Right kidney (tissue), 1 donor: ENCODE data around the gene SWT1.
"Not testable (repeated sequence)": the region's sequence is repeated elsewhere in the genome, so short reads cannot be mapped to it uniquely, and the experiment has no call there.

Source experiments
- DNase-seq: peaks from one replicate; pipeline ENCODE4 v3.0.0-alpha.2; 2016

SWT1 gene

DNA sequence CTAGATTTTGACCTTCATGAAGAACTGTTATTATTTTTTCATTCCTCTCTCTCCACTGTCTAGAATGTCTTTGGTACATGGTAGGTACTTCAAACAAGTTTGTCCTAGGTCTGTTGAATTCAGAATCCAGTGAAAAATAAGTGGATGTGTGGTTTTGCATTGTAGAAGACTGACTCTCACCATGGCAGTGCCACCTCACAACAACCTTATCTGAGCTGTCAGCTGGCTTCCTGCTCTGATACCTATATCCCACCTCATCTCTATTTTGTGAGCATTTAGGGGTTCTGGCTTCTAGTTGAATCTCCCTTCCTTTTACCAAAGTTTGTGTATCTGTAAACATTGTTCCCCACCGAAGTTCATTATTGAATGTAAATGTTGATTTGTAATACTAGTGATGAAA lies 9.1 kb downstream of the SWT1 start:
- no peak for DNase-seq

DNA sequence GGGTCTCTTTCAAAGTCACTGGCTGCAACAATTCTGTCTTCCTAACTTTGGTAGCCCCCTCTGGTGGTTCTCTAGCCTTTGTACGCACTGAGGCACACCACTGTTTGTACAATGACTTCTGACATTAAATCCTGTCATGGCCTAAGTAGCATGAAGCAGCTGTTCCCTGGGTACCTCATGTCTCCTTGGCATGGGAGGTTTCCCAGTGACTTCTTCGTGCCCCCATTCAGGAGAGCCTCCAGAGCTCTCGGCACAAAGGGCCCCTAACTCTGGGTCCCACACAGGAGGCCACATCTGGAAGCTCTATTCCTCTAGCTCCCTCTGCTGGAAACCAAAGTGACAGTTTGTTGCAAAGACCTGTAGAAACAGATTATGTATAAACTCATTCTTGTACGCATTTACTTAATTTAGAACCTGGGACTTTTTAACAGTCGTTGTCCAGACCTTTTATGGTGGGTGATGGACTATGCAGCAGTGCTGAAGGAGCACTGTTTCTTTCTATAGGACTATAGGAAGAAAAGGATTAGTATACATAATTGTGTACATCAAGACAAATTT lies 13.4 kb downstream of the SWT1 start:
- peak; percentile 74 for DNase-seq

DNA sequence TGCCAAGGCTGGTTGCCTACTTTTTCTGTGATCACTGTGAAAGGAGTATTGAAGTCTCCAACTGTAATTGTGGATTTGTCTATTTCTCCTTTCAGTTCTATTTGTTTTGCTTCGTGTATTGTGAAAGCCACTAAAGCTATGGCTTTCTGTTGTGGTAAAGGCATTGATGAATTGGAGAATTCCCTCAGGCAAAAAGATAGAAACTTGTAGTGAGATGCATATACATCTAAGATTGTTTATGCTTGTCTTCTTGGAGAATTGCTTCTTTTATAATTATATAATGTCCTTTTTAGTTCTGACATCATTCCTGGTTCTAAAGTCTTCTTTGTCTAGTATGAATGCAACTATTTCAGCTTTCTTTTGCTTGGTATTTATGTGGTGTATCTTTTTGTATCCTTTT lies 36.8 kb downstream of the SWT1 start:
- DNase-seq = no peak

DNA sequence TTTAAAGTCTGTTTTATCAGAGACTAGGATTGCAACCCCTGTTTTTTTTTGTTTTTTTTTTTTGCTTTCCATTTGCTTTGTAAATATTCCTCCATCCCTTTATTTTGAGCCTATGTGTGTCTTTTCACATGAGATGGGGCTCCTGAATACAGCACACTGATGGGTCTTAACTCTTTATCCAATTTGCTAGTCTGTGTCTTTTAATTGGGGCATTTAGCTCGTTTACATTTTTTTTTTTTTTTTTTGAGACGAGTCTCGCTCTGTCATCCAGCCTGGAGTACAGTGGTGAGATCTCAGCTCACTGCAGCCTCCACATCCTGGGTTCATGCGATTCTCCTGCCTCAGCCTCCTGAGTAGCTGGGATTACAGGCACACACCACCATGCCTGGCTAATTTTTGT lies 41.7 kb downstream of the SWT1 start:
- not testable (repeated sequence) for DNase-seq

GRCh38 chr1:185200889-185201288 lies 43.9 kb downstream of the SWT1 start:
- DNase-seq = no peak

DNA sequence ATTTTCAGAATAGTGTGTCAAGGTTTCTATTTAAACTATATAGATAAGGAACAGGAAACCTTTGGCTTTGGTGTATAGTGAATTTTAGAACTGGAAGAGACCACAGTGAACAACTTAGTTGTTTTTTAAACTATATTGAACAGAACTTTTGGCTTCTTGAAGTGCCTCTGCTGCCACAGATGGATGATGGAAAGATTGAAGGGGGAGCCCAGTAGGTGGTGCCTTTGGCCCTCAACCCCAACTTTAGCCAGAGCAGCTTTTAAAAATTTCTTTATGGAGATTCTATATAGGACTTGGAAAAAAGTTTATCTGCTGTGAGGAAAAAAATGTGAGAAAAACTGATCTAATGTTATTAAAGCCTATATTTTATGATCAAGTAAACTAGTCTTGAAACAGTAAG lies 50.2 kb downstream of the SWT1 start:
- no peak for DNase-seq

DNA sequence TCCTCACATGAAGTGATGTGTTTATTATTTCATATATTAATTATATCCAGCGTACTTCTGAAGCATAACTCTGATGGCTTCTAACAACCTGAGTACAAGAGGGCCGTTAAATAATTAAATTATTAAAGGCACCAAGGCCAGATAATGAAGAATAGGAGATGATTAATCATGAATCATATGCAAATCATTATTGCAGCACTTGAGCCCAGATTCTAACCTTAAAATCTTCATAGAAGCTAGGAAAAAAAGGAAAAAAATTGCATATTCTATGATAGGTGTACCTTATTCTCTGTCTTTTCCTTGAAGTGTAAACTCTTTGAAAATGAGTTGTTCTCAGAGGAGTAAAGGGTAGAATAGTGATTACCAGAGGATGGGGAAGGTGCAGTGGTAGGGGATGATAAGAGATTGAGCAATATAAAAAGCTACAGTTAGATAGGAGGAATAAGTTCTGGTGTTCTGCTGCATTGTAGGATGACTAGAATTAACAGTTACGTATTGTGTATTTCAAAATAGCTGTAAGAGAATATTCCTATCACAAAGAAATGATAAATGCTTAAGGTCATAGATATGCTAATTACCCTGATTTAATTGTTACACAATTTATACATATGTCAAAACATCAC lies 51.1 kb downstream of the SWT1 start:
- DNase-seq = no peak

DNA sequence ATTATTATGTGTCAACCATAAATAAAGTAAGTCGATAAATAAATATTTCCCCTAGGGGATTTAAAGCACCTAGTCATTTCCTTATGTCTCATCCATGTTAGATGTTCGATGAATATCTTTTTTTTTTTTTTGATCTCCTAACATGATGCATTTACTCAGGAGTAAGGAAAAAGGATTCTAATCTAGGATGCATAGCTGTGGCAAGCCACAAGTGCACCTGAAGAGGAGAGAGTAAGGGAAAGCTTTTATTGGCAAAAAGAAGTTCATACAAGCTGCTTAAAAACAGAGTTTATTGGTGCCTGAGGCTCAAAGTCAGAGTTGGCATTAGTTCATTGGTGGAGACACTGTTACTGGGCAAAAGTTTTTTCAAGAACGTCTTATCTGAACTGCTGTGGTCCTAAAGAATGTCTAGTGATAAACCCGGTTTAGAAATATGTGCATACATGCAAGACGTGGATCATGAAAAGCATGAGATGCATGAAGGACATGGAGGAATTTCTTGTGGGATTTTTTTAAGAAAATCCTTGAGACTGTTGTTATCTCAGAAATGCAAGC lies 51.7 kb downstream of the SWT1 start:
- DNase-seq = no peak

- DNase-seq = not testable (repeated sequence)
These were observed 52.4 kb downstream of the SWT1 start for GRCh38 chr1:185209357-185209756.

GRCh38 chr1:185213091-185213490 lies 56.1 kb downstream of the SWT1 start:
- DNase-seq = no peak

- no peak for DNase-seq
These were observed 58.9 kb downstream of the SWT1 start for GRCh38 chr1:185215911-185216310.

- DNase-seq = no peak
These were observed 67.2 kb downstream of the SWT1 start for GRCh38 chr1:185224132-185224531.

DNA sequence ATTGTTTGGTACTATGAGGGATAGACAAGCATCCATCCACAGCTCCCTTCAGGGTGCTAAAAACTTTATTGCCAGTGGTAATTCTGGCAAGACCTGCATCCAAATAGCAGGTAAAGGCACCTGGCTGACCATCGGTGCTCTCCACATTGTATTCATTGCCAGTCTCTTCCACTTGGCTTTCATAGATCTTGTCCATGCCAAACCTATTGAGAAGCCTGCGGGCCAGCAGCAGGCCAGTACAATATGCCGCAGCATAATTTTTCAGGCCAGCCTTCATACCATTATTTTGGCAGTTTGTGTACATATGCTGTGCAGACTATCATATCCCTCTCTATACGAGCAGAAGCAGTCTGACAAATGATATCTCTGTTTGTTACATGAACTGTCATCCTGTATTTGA lies 70.2 kb downstream of the SWT1 start:
- DNase-seq = no peak

DNA sequence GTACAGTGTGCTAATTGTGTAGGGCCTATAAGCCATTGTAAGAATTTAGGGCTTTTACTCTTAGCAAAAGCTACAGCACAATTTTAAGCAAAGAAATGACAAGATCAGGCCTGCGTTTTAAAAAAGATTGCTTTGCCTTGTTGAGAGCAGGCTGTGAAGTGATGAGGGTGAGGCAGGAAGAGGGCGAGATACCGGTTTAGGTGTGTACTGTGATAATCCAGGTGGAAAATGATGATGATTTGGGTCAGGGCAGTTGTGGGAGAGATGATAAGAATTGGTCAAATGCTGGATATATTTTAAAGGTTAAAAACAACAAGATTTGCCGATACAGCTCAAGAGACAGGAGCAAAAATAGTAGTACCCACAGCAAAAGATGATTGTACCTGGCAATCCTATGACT lies 72.0 kb downstream of the SWT1 start:
- no peak for DNase-seq

- DNase-seq = no peak
These were observed 73.0 kb downstream of the SWT1 start for GRCh38 chr1:185229981-185230380.

GRCh38 chr1:185232874-185233273 lies 75.9 kb downstream of the SWT1 start:
- DNase-seq = no peak

GRCh38 chr1:185234183-185234582 lies 77.2 kb downstream of the SWT1 start:
- DNase-seq = not testable (repeated sequence)

- not testable (repeated sequence) for DNase-seq
These were observed 80.2 kb downstream of the SWT1 start for GRCh38 chr1:185237176-185237575.

GRCh38 chr1:185237661-185238060 lies 80.7 kb downstream of the SWT1 start:
- DNase-seq = no peak

GRCh38 chr1:185238447-185238846 lies 81.5 kb downstream of the SWT1 start:
- DNase-seq = no peak

GRCh38 chr1:185239861-185240260 lies 82.9 kb downstream of the SWT1 start:
- no peak for DNase-seq

DNA sequence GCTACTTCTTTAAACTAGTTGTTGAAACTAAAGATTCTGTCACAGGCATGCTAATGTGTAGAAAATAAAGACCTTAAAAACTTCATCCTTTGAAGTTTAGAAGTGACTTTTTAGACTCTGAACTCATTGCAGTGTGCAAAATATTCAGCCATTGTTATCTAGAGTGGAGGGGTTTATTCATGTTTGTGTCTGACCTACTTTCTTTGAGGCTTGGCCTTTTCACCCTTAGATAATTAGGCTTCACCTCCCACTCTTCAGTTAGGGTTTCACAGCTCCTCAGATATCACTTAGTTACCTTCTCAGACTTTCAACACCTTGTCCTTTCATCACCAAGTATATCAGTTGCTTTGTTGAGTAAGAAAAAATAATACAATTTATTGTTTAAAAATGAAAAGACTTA lies 84.2 kb downstream of the SWT1 start:
- no peak for DNase-seq

- DNase-seq = no peak
These were observed 87.2 kb downstream of the SWT1 start for GRCh38 chr1:185244015-185244747.

- DNase-seq = no peak
These were observed 88.5 kb downstream of the SWT1 start for GRCh38 chr1:185245466-185245865.
